HG03460 (cell line): Measurements from ENCODE around the gene SELENBP1.
"Not testable (repeated sequence)": the region's sequence is repeated elsewhere in the genome, so short reads cannot be mapped to it uniquely, and the experiment has no call there.

Experiments used
- ATAC-seq: cut with Tn5 transposase; IDR thresholded peaks from one replicate; pipeline ENCODE4 v1.9.1; 2021; ENCODE audit not compliant: unreplicated experiment

SELENBP1 gene

DNA sequence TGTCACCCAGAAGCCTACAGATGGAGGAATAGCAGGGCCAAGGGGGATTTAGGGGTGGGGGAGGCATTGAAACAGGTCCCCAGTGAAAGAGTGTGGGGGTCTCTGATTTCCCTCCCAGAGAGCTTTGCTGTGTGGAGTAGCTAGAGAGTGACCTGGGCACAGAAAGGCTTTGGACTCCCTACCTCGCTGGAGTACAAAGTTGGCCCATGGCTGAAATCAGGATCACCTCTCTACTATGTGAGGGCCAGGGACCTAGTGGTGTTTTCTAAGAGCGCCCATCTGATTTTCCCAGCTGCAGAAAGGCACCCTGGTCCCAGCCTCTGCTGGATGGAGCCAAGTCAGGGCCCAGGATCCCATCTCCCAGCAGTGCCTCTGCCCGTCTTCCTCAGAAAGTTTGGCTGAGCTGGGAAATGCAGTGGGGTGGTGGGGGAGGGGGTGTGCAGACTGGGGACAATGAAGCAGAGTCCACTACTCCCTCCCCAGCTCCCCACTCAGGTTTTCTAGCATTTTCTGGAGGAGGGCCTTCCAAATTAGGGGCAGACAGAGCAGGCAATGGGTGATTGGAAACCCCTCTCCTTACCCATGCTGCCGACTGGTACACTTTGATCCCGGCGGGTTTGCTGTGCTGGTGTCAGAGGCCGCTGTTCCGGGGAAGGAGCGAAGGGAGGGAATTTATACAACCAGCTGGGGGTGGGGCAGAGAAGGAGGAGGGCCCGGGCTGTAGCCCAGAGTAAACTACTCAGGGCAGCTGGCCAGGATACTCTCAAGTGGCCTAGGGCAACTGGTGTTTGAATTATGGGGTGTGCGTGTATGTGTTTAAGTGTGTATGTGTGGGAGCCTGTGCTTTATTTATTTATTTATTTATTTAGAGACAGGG lies at the start of gene SELENBP1:
TSS of gene SELENBP1 (minus strand) at position 648 of the 877 bp plus-strand sequence. CDS start at position 584, 64 bp downstream.
- ATAC-seq: no peak

DNA sequence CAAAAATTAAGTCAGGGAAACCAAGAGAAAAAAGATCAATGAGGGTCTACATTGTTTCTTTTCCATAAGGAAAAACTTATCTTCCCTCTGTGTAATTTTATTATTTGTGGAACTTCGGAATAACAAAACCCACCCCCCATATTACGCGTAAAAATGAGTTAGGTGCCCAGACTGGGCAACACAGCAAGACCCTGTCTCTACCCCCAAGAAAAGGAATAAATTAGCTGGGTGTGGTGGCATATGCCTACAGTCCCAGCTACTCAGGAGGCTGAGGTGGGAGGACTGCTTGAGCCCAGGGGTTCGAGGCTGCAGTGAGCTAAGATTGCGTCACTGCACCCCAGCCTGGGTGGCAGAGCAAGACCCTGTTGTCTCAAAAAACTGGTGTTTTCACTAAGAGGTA lies 47.3 kb upstream of the SELENBP1 start:
- ATAC-seq: no peak

- ATAC-seq: no peak
Measured at GRCh38 chr1:151418081-151418480, 45.6 kb upstream of the SELENBP1 start.

GRCh38 chr1:151416231-151416630 lies 43.7 kb upstream of the SELENBP1 start:
- ATAC-seq: no peak

DNA sequence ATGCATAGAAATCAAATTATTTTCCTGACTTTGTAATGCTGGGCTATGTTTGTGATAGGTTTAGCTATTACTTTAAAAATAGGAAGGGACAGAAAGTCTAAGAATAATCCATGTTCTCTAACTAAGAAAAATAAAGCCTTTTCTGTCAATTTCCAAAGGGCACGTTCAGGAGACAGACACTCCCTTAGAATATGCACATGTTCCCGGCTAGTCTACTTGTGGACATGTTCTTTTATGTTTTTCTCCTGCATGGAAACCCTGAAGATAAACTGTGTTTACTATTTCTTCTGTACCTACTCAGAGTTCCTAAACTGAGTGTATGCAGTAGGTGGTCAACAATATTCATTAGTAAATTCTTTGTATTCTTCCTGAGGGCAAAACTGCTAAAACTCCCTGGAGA lies 39.4 kb upstream of the SELENBP1 start:
- no peak for ATAC-seq

- ATAC-seq: no peak
Measured at GRCh38 chr1:151408891-151409290, 36.4 kb upstream of the SELENBP1 start.

DNA sequence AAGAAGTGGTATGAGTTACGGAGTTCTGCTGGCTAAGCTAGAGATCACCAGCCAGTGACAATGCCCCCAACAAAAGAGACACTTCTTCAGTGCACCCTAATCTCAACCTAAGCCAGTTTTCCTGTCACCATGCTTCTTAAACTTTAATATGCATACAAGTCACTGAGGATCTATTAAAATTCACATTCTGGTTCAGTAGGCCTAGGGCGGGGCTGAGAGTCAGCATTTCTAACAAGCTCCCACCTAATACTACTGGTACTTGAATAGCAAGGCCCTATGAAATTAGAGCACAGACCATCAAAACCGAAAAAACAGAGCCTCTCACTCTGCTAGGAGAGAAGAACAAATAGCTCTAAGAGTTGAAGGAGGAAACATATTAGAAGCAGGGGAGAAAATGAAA lies 34.8 kb upstream of the SELENBP1 start:
- ATAC-seq: no peak

DNA sequence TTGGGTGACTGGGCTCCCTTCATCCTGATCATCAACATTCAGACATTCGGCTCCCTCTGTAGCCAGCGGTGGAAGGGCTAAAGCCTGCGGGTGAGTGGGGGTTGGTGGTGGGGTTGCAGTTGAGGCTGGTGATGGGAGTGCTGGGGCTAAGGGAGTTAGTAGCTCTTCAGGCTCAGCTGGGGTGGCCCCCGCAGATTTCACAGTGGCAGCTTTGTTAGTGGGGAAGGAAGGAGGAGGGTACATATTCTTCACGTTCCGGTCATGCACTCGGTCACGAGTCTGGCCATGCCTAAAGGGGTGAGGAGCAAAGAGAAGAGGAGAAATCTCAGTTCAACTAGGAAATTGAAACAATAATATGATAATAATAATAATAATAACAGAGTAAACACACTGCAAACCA lies 33.7 kb upstream of the SELENBP1 start:
- ATAC-seq: no peak

- no peak for ATAC-seq
Measured at GRCh38 chr1:151405187-151405951, 32.9 kb upstream of the SELENBP1 start.

- ATAC-seq: no peak
Measured at GRCh38 chr1:151403612-151404011, 31.1 kb upstream of the SELENBP1 start.

GRCh38 chr1:151402764-151403163 lies 30.3 kb upstream of the SELENBP1 start:
- ATAC-seq: no peak

GRCh38 chr1:151401860-151402259 lies 29.4 kb upstream of the SELENBP1 start:
- ATAC-seq: no peak

- ATAC-seq: no peak
Measured at GRCh38 chr1:151401125-151401788, 28.8 kb upstream of the SELENBP1 start.

DNA sequence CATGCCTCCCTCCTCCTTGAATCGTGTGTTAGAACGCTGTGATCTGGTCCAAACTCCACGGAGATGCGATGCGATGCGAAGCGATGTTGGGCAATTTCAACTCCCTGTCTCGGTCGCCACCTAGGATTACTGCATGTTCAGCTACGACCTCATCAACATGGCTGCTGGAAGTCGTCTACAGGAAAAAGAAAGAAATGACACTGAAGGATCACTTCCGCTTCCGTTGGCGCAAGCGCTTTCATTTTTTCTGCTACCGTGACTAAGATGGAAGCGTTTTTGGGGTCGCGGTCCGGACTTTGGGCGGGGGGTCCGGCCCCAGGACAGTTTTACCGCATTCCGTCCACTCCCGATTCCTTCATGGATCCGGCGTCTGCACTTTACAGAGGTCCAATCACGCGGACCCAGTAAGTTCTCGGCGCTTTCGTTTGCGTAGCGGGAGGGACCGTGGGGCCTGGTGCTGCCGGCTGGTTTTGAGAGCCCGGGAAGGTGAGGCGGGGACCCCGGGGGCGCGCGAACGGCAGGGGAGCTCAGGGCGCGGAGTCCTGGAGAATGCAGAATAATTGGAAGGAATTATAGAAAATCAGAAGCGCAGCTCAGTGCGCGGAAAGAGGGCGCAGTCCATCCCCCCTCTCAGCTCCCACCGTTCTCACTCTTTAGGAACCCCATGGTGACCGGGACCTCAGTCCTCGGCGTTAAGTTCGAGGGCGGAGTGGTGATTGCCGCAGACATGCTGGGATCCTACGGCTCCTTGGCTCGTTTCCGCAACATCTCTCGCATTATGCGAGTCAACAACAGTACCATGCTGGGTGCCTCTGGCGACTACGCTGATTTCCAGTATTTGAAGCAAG lies 27.0 kb upstream of the SELENBP1 start, which contains the start of gene PSMB4:
TSS of gene PSMB4 (plus strand) at position 250 of the 848 bp plus-strand sequence. CDS start at position 265, 15 bp downstream.
- peak; percentile 86 for ATAC-seq

GRCh38 chr1:151396265-151396664 lies 23.8 kb upstream of the SELENBP1 start:
- not testable (repeated sequence) for ATAC-seq

DNA sequence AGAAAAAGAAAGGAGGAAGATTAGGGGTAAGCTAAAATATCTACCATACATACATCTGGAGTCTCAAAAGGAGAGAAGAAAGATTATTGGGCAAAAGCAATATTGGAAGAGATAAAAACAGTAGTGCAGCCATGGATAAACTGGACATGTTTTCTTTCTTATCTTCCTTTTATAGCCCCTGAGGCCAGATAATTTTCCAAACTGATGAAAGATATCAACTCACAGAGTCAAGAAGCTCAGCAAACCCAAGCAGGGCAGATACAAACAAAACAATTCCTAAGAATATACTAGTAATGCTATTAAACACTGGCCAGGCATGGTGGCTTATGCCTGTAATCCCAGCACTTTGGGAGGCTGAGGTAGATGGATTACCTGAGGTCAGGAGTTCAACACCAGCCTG lies 21.1 kb upstream of the SELENBP1 start:
- ATAC-seq: no peak

GRCh38 chr1:151391079-151391563 lies 18.6 kb upstream of the SELENBP1 start:
- no peak for ATAC-seq

GRCh38 chr1:151390221-151391078 lies 17.9 kb upstream of the SELENBP1 start:
- not testable (repeated sequence) for ATAC-seq

DNA sequence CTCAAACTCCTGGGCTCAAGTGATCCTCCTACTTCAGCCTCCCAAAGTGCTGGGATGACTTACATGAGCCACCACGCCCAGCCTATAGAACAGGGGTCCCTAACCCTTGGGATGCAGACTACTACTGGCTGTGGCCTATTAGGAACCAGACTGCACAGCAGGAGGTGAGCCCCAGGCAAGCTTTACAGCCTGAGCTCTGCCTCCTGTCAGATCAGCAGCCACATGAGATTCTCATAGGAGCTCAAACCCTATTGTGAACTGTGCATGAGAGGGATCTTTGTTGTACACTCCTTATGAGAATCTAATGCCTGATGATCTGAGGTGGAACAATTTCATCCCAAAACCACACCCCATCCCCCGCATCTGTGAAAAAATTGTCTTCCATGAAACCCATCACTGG lies 13.5 kb upstream of the SELENBP1 start:
- no peak for ATAC-seq
